GM12891 (cell line): Measurements from ENCODE around the gene COL18A1.

Experiments used
- PAX5 ChIP-seq: IDR thresholded peaks from 2 replicates; pipeline ENCODE4 v1.6.1; 2011; ENCODE audit warnings: low read length, moderate library complexity, mild to moderate bottlenecking; ENCODE audit not compliant: insufficient read depth, severe bottlenecking
- POLR2A ChIP-seq: IDR thresholded peaks from 2 replicates; pipeline ENCODE4 v1.6.1; 2011; ENCODE audit warnings: low read depth, low read length, control low read depth
- POLR2AphosphoS5 ChIP-seq: IDR thresholded peaks from 2 replicates; pipeline ENCODE4 v1.6.1; 2011; ENCODE audit warnings: low read depth, low read length, control low read depth
- SPI1 ChIP-seq: IDR thresholded peaks from 2 replicates; pipeline ENCODE4 v1.6.1; 2011; ENCODE audit warnings: low read depth, low read length, control low read depth
- TAF1 ChIP-seq: IDR thresholded peaks from 2 replicates; pipeline ENCODE4 v1.6.1; 2011; ENCODE audit warnings: low read depth, low read length, control low read depth

- TF ChIP-seq TAF1 (no peak), POLR2A (no peak), POLR2AphosphoS5 (no peak), SPI1 (no peak), PAX5 (no peak)
Observed at GRCh38 chr21:45458281-45459170, 53.6 kb downstream of the COL18A1 start.
